Muscle of leg (tissue), 11 donors: Measurements from ENCODE around the gene MCF2L. TPM values are rescaled to one million over a fixed set of nuclear protein-coding genes. Genes with fewer than 3 reads are reported as not detected.

Experiments
- DNase-seq: peaks from one replicate; pipeline ENCODE4 v3.0.0; 2013
- H3K27ac ChIP-seq: one replicate; pipeline ENCODE4 v1.5.1; 2013; ENCODE audit warnings: mild to moderate bottlenecking, low read length, control low read depth
- H3K27me3 ChIP-seq: one replicate; pipeline ENCODE4 v1.6.1; 2013; ENCODE audit warnings: low read length; ENCODE audit not compliant: control insufficient read depth, insufficient read depth
- H3K36me3 ChIP-seq: one replicate; pipeline ENCODE4 v1.6.1; 2013; ENCODE audit warnings: low read length; ENCODE audit not compliant: control insufficient read depth, insufficient read depth
- H3K4me1 ChIP-seq: one replicate; pipeline ENCODE4 v1.6.1; 2013; ENCODE audit warnings: low read length; ENCODE audit not compliant: control insufficient read depth, insufficient read depth
- H3K4me3 ChIP-seq: one replicate; pipeline ENCODE4 v1.5.1; 2013; ENCODE audit warnings: low read length, control low read depth
- H3K9me3 ChIP-seq: replicated peaks from 2 replicates; pipeline ENCODE4 v1.6.1; 2013; ENCODE audit warnings: low read depth, low read length; ENCODE audit not compliant: control insufficient read depth
- WGBS: methylation state at CpG from one replicate; pipeline ENCODE4 v1.1.5; 2013; ENCODE audit warnings: missing lambda C conversion rate; ENCODE audit not compliant: insufficient coverage; 5-methylcytosine and 5-hydroxymethylcytosine counted together
- polyA plus RNA-seq, 8 donors: library from polyadenylated mRNA; unstranded; fragments of 120-200 nt; gene quantifications; one replicate each; pipeline versions ENCODE4 v1.2.1 to v1.2.3, GENCODE V29; 2013; ENCODE audit warnings: inconsistent platforms in 1 of 8, low replicate concordance in 1 of 8; ENCODE audit not compliant: insufficient read length in 8 of 8, insufficient read depth in 1 of 8
- total RNA-seq: library from RNA; stranded (reverse); fragments of 120-200 nt; gene quantifications from one replicate; pipeline ENCODE4 v1.2.4, GENCODE V29; 2013

The MCF2L gene
- total and polyA plus RNA-seq, 9 donors: 15.9 to 27.6 (median 20.1) TPM

- Histone ChIP-seq H3K4me3 (no peak overlapping the region), H3K36me3 (peaks cover 19% of the 10 kb centered on the region), H3K4me1 (peaks cover 4% of the 10 kb centered on the region), H3K9me3 (no peaks in the 10 kb centered on the region), H3K27me3 (no peaks in the 10 kb centered on the region), H3K27ac (no peak overlapping the region)
- 88% methylated on average over 7 of the region's 13 CpGs for WGBS
- DNase-seq: no peak
Measured at GRCh38 chr13:113090415-113090770, 121.4 kb downstream of the MCF2L start.

- H3K27me3 ChIP-seq: no peaks in the 10 kb centered on the region
- DNase-seq: no peak
- H3K4me3 ChIP-seq: no peak overlapping the region
- H3K36me3 ChIP-seq: peaks cover 19% of the 10 kb centered on the region
- H3K4me1 ChIP-seq: peaks cover 4% of the 10 kb centered on the region
- 84% methylated on average over 24 of the region's 24 CpGs for WGBS
- no peaks in the 10 kb centered on the region for H3K9me3 ChIP-seq
- no peak overlapping the region for H3K27ac ChIP-seq
Measured at GRCh38 chr13:113090806-113091205, 121.8 kb downstream of the MCF2L start.

- Histone ChIP-seq H3K36me3 (peaks cover 19% of the 10 kb centered on the region), H3K27ac (no peak overlapping the region), H3K4me3 (no peak overlapping the region), H3K9me3 (no peaks in the 10 kb centered on the region), H3K4me1 (peaks cover 4% of the 10 kb centered on the region), H3K27me3 (no peaks in the 10 kb centered on the region)
- no peak for DNase-seq
- WGBS: 81% methylated on average over 30 of the region's 30 CpGs
Measured at GRCh38 chr13:113091211-113091771, 122.3 kb downstream of the MCF2L start.

- Histone ChIP-seq H3K27me3 (no peaks in the 10 kb centered on the region), H3K4me3 (no peak overlapping the region), H3K9me3 (no peaks in the 10 kb centered on the region), H3K4me1 (peaks cover 4% of the 10 kb centered on the region), H3K27ac (no peak overlapping the region), H3K36me3 (peaks cover 16% of the 10 kb centered on the region)
- DNase-seq: no peak
- 84% methylated on average over 28 of the region's 33 CpGs for WGBS
Measured at GRCh38 chr13:113091891-113092775, 123.1 kb downstream of the MCF2L start.

GRCh38 chr13:113092776-113093579 lies 124.0 kb downstream of the MCF2L start:
- Histone ChIP-seq H3K4me1 (peaks cover 10% of the 10 kb centered on the region), H3K27ac (no peak overlapping the region), H3K4me3 (no peak overlapping the region), H3K27me3 (no peaks in the 10 kb centered on the region), H3K36me3 (peaks cover 8% of the 10 kb centered on the region), H3K9me3 (no peaks in the 10 kb centered on the region)
- 78% methylated on average over 24 of the region's 25 CpGs for WGBS
- DNase-seq: no peak

- Histone ChIP-seq H3K27ac (no peak overlapping the region), H3K27me3 (no peaks in the 10 kb centered on the region), H3K4me3 (no peak overlapping the region), H3K4me1 (peaks cover 18% of the 10 kb centered on the region), H3K9me3 (no peaks in the 10 kb centered on the region), H3K36me3 (peaks cover 7% of the 10 kb centered on the region)
- DNase-seq: no peak
- WGBS: 71% methylated on average over 27 of the region's 29 CpGs
Measured at GRCh38 chr13:113093580-113094409, 124.8 kb downstream of the MCF2L start.

- Histone ChIP-seq H3K27me3 (no peaks in the 10 kb centered on the region), H3K27ac (no peak overlapping the region), H3K9me3 (no peaks in the 10 kb centered on the region), H3K4me1 (peaks cover 24% of the 10 kb centered on the region), H3K36me3 (peaks cover 7% of the 10 kb centered on the region), H3K4me3 (no peak overlapping the region)
- no peak for DNase-seq
- WGBS: 81% methylated on average over 13 of the region's 14 CpGs
Measured at GRCh38 chr13:113094410-113094800, 125.4 kb downstream of the MCF2L start.

GRCh38 chr13:113095146-113096051 lies 126.4 kb downstream of the MCF2L start:
- no peak for DNase-seq
- no peak overlapping the region for H3K4me3 ChIP-seq
- H3K36me3 ChIP-seq: peaks cover 3% of the 10 kb centered on the region
- H3K9me3 ChIP-seq: no peaks in the 10 kb centered on the region
- no peak overlapping the region for H3K27ac ChIP-seq
- H3K27me3 ChIP-seq: no peaks in the 10 kb centered on the region
- 91% methylated on average over 16 of the region's 25 CpGs for WGBS
- peaks cover 24% of the 10 kb centered on the region for H3K4me1 ChIP-seq
